CD4-positive, alpha-beta T cell treated with Interferon alpha-2 for 1 hour (primary cell): ENCODE measurements around the gene TFAP2D.

Source experiments
- DNase-seq, 2 donors: peaks; one replicate each; pipeline ENCODE4 v3.0.0-alpha.2; 2020 to 2022

Gene TFAP2D

GRCh38 chr6:50819904-50820868 is 106.9 kb downstream of the TFAP2D start:
- DNase-seq, result no peak

- no peak for DNase-seq
Measured at GRCh38 chr6:50820869-50821264, 107.5 kb downstream of the TFAP2D start.

- DNase-seq, result no peak
Measured at GRCh38 chr6:50821441-50822077, 108.2 kb downstream of the TFAP2D start.

GRCh38 chr6:50822078-50822476 is 108.8 kb downstream of the TFAP2D start:
- DNase-seq, result no peak
